T-cell (primary cell): ENCODE results near the gene VPS25. TPM values are rescaled to one million over a fixed set of nuclear protein-coding genes. Genes with fewer than 3 reads are reported as not detected.

ENCODE experiments used
- ATAC-seq, 4 experiments: fragments of 200-7000 bp in 3 of 4; fragments of 150-1000 bp in 1 of 4; cut with Tn5 transposase; replicated peaks in 1 of 4; 1 replicate in 3 of 4; 2 replicates in 1 of 4; pipeline ENCODE4 v1.10.0; 2021; ENCODE audit warnings: moderate library complexity in 3 of 4, mild to moderate bottlenecking in 2 of 4, moderate number of reproducible peaks in 1 of 4
- CTCF ChIA-PET, 2 donors: fragments of 300-600 bp; sonication (Branson Sonifier 250); formaldehyde crosslinking; loops; one replicate each; lab custom pipeline; 2022; ENCODE audit warnings: antibody characterized with exemption in 2 of 2; lab: Charles Lee
- POLR2A ChIA-PET, 2 donors: fragments of 300-600 bp; sonication (Branson Sonifier 250); formaldehyde crosslinking; loops; one replicate each; lab custom pipeline; 2022; ENCODE audit warnings: antibody characterized with exemption in 2 of 2; lab: Charles Lee
- DNase-seq, 35 experiments: peaks; one replicate each; pipeline versions ENCODE4 v3.0.0 to v3.0.0-alpha.2; 2013 to 2023
- H3K27ac ChIP-seq: one replicate; pipeline ENCODE4 v1.5.1; 2013; ENCODE audit warnings: low read length
- H3K27me3 ChIP-seq, 2 experiments: replicated peaks in 1 of 2; 1 replicate in 1 of 2; 2 replicates in 1 of 2; pipeline versions ENCODE4 v1.6.1 to v1.7.0; 2013; ENCODE audit warnings: low read length in 1 of 2, mixed read lengths in 1 of 2; ENCODE audit not compliant: control insufficient read depth in 2 of 2, insufficient read depth in 2 of 2; ENCODE audit errors: extremely low read depth in 1 of 2
- H3K36me3 ChIP-seq, 2 donors: 1 replicate in 1 of 2; 2 replicates in 1 of 2; pipeline versions ENCODE4 v1.6.1 to v1.7.0; 2013; ENCODE audit warnings: low read length in 1 of 2; ENCODE audit not compliant: control insufficient read depth in 2 of 2, insufficient read depth in 1 of 2; ENCODE audit errors: extremely low read depth in 1 of 2
- H3K4me1 ChIP-seq, 2 experiments: 1 replicate in 1 of 2; 2 replicates in 1 of 2; pipeline versions ENCODE4 v1.6.1 to v1.7.0; 2013; ENCODE audit warnings: low read length in 2 of 2, mixed read lengths in 1 of 2; ENCODE audit not compliant: insufficient read depth in 2 of 2, control insufficient read depth in 1 of 2; ENCODE audit errors: extremely low read depth in 1 of 2
- H3K4me3 ChIP-seq, 2 donors: 1 replicate in 1 of 2; 2 replicates in 1 of 2; pipeline versions ENCODE4 v1.5.1 to v1.7.0; 2013; ENCODE audit warnings: mild to moderate bottlenecking in 2 of 2, low read length in 1 of 2, moderate library complexity in 1 of 2; ENCODE audit not compliant: control insufficient read depth in 1 of 2; ENCODE audit errors: extremely low read depth in 1 of 2
- H3K9me3 ChIP-seq: 2 replicates; pipeline ENCODE4 v1.7.0; 2013
- H3K27ac Mint-ChIP-seq, 2 donors: one replicate each; pipeline ENCODE4 v1.8.0; 2020 to 2021; ENCODE audit warnings: mild to moderate bottlenecking in 2 of 2, mixed read lengths in 2 of 2
- H3K27me3 Mint-ChIP-seq, 2 donors: one replicate each; pipeline ENCODE4 v1.8.0; 2021 to 2022; ENCODE audit warnings: mixed read lengths in 2 of 2
- H3K36me3 Mint-ChIP-seq: one replicate; pipeline ENCODE4 v1.8.0; 2021; ENCODE audit warnings: mixed read lengths
- H3K4me1 Mint-ChIP-seq, 3 donors: one replicate each; pipeline ENCODE4 v1.8.0; 2020 to 2022; ENCODE audit warnings: mixed read lengths in 3 of 3, mild to moderate bottlenecking in 1 of 3
- H3K4me3 Mint-ChIP-seq, 3 donors: one replicate each; pipeline ENCODE4 v1.8.0; 2020 to 2022; ENCODE audit warnings: mild to moderate bottlenecking in 3 of 3, mixed read lengths in 3 of 3, moderate library complexity in 3 of 3
- H3K9me3 Mint-ChIP-seq, 3 donors: one replicate each; pipeline ENCODE4 v1.8.0; 2020 to 2022; ENCODE audit warnings: mixed read lengths in 3 of 3
- WGBS: methylation state at CpG from one replicate; pipeline ENCODE4 v1.1.5; 2013; ENCODE audit warnings: missing lambda C conversion rate; ENCODE audit not compliant: insufficient coverage; 5-methylcytosine and 5-hydroxymethylcytosine counted together
- total RNA-seq, 35 experiments: library from RNA in 6 of 35; stranded (reverse) in 6 of 35; fragments of 120-200 nt in 1 of 35; gene quantifications; one replicate each; pipeline versions ENCODE4 v1.2.1 to v1.2.4 and lab custom pipeline; 2013 to 2026

VPS25 gene
- total RNA-seq, 5 donors from 2014 or later (not counting 1 experiment from before 2014, with no cell fraction given) = 34.7 to 42.5 (median 38.7) TPM

DNA sequence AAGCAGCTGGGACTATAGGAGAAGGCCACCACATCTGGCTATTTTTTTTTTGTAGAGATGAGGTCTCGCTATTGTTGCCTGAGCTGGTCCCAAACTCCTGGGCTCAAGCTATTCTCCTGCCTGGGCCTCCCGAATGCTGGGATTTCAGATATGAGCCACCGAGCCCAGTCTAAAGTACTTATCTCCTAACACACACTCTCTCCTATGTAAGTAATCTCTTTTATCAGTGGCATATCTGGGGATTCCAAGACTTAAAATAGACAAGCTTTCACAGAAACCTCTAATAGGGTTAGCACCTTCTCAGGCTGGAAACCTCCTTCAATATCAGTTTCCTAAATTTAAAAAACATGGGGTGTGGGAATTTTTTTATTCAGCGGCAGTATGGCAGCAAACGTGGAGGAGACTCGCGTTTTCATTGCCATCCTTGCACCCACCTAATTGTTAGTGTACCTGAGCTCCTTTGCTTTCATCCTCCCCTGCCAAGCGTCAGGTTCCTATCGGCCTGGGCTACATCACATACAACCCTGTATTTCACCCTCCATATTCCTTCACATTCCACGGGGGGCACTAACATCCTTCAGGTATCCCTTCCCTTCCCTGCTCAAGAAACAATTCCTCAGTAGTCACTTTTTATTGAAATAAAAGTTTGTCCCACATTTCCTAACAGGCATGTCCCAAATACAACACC is 29.5 kb upstream of the VPS25 start:
- Histone ChIP-seq H3K9me3 (no peaks in the 10 kb centered on the region), H3K27me3 (peaks cover 0 to 6% of the 10 kb centered on the region in 2 experiments), H3K36me3 (no peaks in the 10 kb centered on the region), H3K27ac (no peak overlapping the region), H3K4me3 (peak overlapping the region; percentile 77 to 78), H3K4me1 (peaks cover 9 to 23% of the 10 kb centered on the region in 2 experiments)
- Mint-ChIP-seq H3K36me3 (no peaks in the 10 kb centered on the region), H3K27ac (peak overlapping the region; percentile 94 to 97), H3K4me1 (peaks cover 27 to 33% (median 27%) of the 10 kb centered on the region in 3 donors), H3K4me3 (peak overlapping the region; percentile 85 to 97 (median 92)), H3K27me3 (peaks cover 4 to 5% of the 10 kb centered on the region in 2 donors), H3K9me3 (no peaks in the 10 kb centered on the region)
- DNase-seq = no peak
- ChIA-PET CTCF (interaction anchor here (0.6 to 0.7 kb wide), 4 partner anchors 23 to 188 kb away, joined by 3 to 5 read pairs (median 4); no protein-coding TSS in a partner anchor), POLR2A (interaction anchor here in 1 of 2 donors (0.7 kb wide), 2 partner anchors 18 to 23 kb away, joined by 4 to 8 read pairs; no protein-coding TSS in a partner anchor)
- 74% methylated on average over 6 of the region's 10 CpGs for WGBS
- no peak for ATAC-seq

DNA sequence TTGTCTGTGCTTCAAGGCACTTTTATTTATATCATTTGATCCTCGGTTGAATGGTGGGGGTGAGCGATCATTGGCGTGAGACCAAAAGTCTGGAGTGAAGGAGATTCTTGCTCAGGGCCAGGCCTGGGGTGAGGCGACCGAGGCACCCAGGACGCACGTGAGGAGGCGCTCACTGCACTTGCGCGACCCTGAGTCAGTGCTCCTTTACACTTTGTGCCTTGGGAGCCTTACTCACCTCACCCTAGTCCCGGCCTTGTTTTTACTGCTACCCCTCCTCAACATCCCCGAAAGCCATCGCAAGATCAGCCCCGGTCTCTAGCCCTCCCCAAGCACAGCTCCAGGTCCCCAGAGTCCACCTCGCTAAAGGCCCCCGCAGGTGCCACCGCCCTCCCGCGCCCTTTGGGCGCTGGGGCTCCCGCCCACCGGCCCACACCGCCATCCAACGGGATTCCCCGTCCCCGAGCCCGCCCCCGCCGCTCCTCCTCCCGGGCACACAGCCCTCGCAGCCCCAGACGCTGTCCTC is 28.9 kb upstream of the VPS25 start:
- under 1% methylated on average over 23 of the region's 32 CpGs for WGBS
- Mint-ChIP-seq H3K4me3 (peak overlapping the region; percentile 85 to 97 (median 92)), H3K36me3 (no peaks in the 10 kb centered on the region), H3K27ac (peak overlapping the region; percentile 94 to 97), H3K27me3 (peaks cover 9 to 10% of the 10 kb centered on the region in 2 donors), H3K4me1 (peaks cover 27 to 33% (median 27%) of the 10 kb centered on the region in 3 donors), H3K9me3 (no peaks in the 10 kb centered on the region)
- peaks cover 0 to 10% of the 10 kb centered on the region in 2 experiments for H3K27me3 ChIP-seq
- ATAC-seq (peak; percentile 68 to 74 (median 70)), DNase-seq (peak in 29 of 35 experiments; percentile 20 to 71 (median 52))
- peaks cover 9 to 23% of the 10 kb centered on the region in 2 experiments for H3K4me1 ChIP-seq
- ChIA-PET CTCF (no interaction called here), POLR2A (no interaction called here)
- no peaks in the 10 kb centered on the region for H3K9me3 ChIP-seq
- peak overlapping the region; percentile 61 for H3K27ac ChIP-seq
- peak overlapping the region; percentile 77 to 78 for H3K4me3 ChIP-seq
- no peaks in the 10 kb centered on the region for H3K36me3 ChIP-seq

- Mint-ChIP-seq H3K27me3 (peaks cover 10 to 12% of the 10 kb centered on the region in 2 donors), H3K27ac (peak within 1 kb of the TSS; percentile 94 to 97), H3K4me1 (peaks cover 27 to 33% (median 27%) of the 10 kb centered on the region in 3 donors), H3K36me3 (no peaks in the 10 kb centered on the region), H3K9me3 (no peaks in the 10 kb centered on the region), H3K4me3 (peak within 1 kb of the TSS; percentile 85 to 97 (median 92))
- peaks cover 9 to 23% of the 10 kb centered on the region in 2 experiments for H3K4me1 ChIP-seq
- ATAC-seq = peak; percentile 90 to 94 (median 92)
- peak within 1 kb of the TSS; percentile 77 to 78 for H3K4me3 ChIP-seq
- peak; percentile 79 to 96 (median 89) for DNase-seq
- H3K27ac ChIP-seq = peak within 1 kb of the TSS; percentile 61
- H3K36me3 ChIP-seq = no peaks in the 10 kb centered on the region
- CTCF ChIA-PET = no interaction called here
- 3% methylated on average over 42 of the region's 50 CpGs for WGBS
- no peaks in the 10 kb centered on the region for H3K9me3 ChIP-seq
- H3K27me3 ChIP-seq = peaks cover 0 to 14% of the 10 kb centered on the region in 2 experiments
- POLR2A ChIA-PET = no interaction called here
Observed at GRCh38 chr17:42744806-42745617, 28.2 kb upstream of the VPS25 start, which contains the start of gene EZH1. EZH1 (minus strand) TSS chr17:42745040; CDS start chr17:42728941, 16,099 bp downstream.

- Mint-ChIP-seq H3K36me3 (no peaks in the 10 kb centered on the region), H3K9me3 (no peaks in the 10 kb centered on the region), H3K27me3 (peaks cover 10 to 17% of the 10 kb centered on the region in 2 donors), H3K27ac (no peak overlapping the region), H3K4me3 (no peak overlapping the region), H3K4me1 (peaks cover 15 to 17% (median 15%) of the 10 kb centered on the region in 3 donors)
- Histone ChIP-seq H3K27me3 (peaks cover 0 to 24% of the 10 kb centered on the region in 2 experiments), H3K9me3 (no peaks in the 10 kb centered on the region), H3K27ac (no peak overlapping the region), H3K4me1 (peaks cover 9 to 17% of the 10 kb centered on the region in 2 experiments), H3K36me3 (no peaks in the 10 kb centered on the region), H3K4me3 (no peak overlapping the region)
- no peak for DNase-seq
- CTCF ChIA-PET = no interaction called here
- WGBS = no CpG with 5 or more reads among the region's 7 CpGs
- POLR2A ChIA-PET = no interaction called here
- ATAC-seq = no peak
Observed at GRCh38 chr17:42748202-42748907, 24.9 kb upstream of the VPS25 start.

- Mint-ChIP-seq H3K27ac (no peak overlapping the region), H3K27me3 (peaks cover 10 to 19% of the 10 kb centered on the region in 2 donors), H3K4me1 (peaks cover 8 to 9% (median 8%) of the 10 kb centered on the region in 3 donors), H3K9me3 (no peaks in the 10 kb centered on the region), H3K4me3 (no peak overlapping the region), H3K36me3 (no peaks in the 10 kb centered on the region)
- Histone ChIP-seq H3K27ac (no peak overlapping the region), H3K4me3 (no peak overlapping the region), H3K9me3 (no peaks in the 10 kb centered on the region), H3K4me1 (peaks cover 4 to 9% of the 10 kb centered on the region in 2 experiments), H3K27me3 (peaks cover 0 to 30% of the 10 kb centered on the region in 2 experiments), H3K36me3 (no peaks in the 10 kb centered on the region)
- WGBS = 78% methylated on average over 6 of the region's 11 CpGs
- no peak for ATAC-seq
- POLR2A ChIA-PET = no interaction called here
- CTCF ChIA-PET = interaction anchor here in 1 of 2 donors (1.1 kb wide), 1 partner anchor 14 kb away, joined by 3 read pairs; no protein-coding TSS in a partner anchor
- DNase-seq = no peak
Observed at GRCh38 chr17:42748908-42749798, 24.1 kb upstream of the VPS25 start.
